ENCODE data around the gene SLF1.

The SLF1 gene

DNA sequence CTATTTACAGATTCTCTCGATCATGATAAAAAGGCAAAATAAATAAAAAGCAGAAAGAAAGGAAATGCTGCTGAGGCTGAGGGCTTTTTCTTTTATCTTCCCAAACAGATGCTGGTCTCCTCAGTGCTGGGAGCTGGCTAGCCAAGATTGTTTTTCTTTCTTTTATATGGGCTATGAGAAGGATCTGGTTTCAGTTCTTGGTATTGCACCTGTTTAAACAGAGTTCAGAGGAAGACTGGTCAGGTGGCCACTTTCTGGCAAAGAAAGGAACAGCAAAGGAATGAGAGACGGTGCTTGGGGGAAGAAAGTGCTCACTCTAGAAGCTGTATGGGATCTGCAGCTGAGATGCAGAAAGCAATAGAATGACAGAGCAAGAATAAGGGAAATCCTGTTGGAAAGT lies 88.9 kb downstream of the SLF1 start:
- H3K4me1 ChIP-seq (ENCODE audit: insufficient read depth, low read length, poor library complexity, severe bottlenecking) = no peaks in the 10 kb centered on the region

DNA sequence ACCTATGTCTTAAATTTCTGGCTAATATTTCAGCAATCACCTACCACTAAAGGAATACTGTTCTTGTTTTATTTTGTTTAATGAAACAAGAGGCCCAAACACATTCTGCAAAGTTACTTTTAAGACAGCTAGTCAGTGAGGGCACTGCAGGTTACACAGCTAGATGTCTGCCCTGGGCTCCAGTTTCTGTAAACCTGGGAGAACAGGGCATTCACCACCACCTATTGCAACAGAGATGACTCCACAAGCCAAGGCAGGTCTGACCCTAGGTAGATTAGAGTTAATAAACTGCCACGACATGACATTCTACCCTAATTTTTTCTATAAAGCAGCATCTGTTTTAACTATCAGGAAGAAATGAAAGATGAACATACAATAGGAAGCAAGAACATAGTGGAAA lies 90.8 kb downstream of the SLF1 start:
- H3K4me1 ChIP-seq (ENCODE audit: insufficient read depth, low read length, poor library complexity, severe bottlenecking) = no peaks in the 10 kb centered on the region
- H3K4me3 ChIP-seq (ENCODE audit: low read length, poor library complexity, severe bottlenecking) = no peak overlapping the region
- no peaks in the 10 kb centered on the region for H3K27me3 ChIP-seq (ENCODE audit: insufficient read depth, low read length, poor library complexity, severe bottlenecking)
- H3K9me2 ChIP-seq (replicated peaks; ENCODE audit: low read depth, low read length) = no peaks in the 10 kb centered on the region
- no peak overlapping the region for H3K9ac ChIP-seq (ENCODE audit: low read depth, low read length, poor library complexity, severe bottlenecking)
- no peaks in the 10 kb centered on the region for H3F3A ChIP-seq (ENCODE audit: low read depth)
- H2AFZ ChIP-seq (ENCODE audit: low read length) = no peak overlapping the region
- no peak overlapping the region for H3K4me2 ChIP-seq (ENCODE audit: low read depth, low read length, poor library complexity, severe bottlenecking)
- H4K20me1 ChIP-seq (ENCODE audit: insufficient read depth, low read length, poor library complexity, severe bottlenecking) = no peaks in the 10 kb centered on the region
- H3K36me3 ChIP-seq (ENCODE audit: insufficient read depth, low read length) = no peaks in the 10 kb centered on the region
- no peaks in the 10 kb centered on the region for H3K79me2 ChIP-seq (ENCODE audit: insufficient read depth, low read length)
- no peak for TF ChIP-seq EZH2phosphoT487 (IDR thresholded peaks at IDR 0.05; ENCODE audit: borderline replicate concordance)
- TF ChIP-seq, protein P1, sequence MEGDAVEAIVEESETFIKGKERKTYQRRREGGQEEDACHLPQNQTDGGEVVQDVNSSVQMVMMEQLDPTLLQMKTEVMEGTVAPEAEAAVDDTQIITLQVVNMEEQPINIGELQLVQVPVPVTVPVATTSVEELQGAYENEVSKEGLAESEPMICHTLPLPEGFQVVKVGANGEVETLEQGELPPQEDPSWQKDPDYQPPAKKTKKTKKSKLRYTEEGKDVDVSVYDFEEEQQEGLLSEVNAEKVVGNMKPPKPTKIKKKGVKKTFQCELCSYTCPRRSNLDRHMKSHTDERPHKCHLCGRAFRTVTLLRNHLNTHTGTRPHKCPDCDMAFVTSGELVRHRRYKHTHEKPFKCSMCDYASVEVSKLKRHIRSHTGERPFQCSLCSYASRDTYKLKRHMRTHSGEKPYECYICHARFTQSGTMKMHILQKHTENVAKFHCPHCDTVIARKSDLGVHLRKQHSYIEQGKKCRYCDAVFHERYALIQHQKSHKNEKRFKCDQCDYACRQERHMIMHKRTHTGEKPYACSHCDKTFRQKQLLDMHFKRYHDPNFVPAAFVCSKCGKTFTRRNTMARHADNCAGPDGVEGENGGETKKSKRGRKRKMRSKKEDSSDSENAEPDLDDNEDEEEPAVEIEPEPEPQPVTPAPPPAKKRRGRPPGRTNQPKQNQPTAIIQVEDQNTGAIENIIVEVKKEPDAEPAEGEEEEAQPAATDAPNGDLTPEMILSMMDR (conservative IDR thresholded peaks at IDR 0.05; ENCODE audit: low read length) = no peak
- H3K9me3 ChIP-seq (ENCODE audit: insufficient read depth, low read depth, low read length) = no peaks in the 10 kb centered on the region

More for the DNA sequence above, 88.9 kb downstream of the SLF1 start:
- no peaks in the 10 kb centered on the region for H3K36me3 ChIP-seq (ENCODE audit: insufficient read depth, low read length)
- no peak overlapping the region for H2AFZ ChIP-seq (ENCODE audit: low read length)
- no peaks in the 10 kb centered on the region for H3K9me2 ChIP-seq (replicated peaks; ENCODE audit: low read depth, low read length)
- no peaks in the 10 kb centered on the region for H4K20me1 ChIP-seq (ENCODE audit: insufficient read depth, low read length, poor library complexity, severe bottlenecking)
- no peaks in the 10 kb centered on the region for H3F3A ChIP-seq (ENCODE audit: low read depth)
- no peak overlapping the region for H3K4me2 ChIP-seq (ENCODE audit: low read depth, low read length, poor library complexity, severe bottlenecking)
- no peaks in the 10 kb centered on the region for H3K79me2 ChIP-seq (ENCODE audit: insufficient read depth, low read length)
- H3K9ac ChIP-seq (ENCODE audit: low read depth, low read length, poor library complexity, severe bottlenecking) = no peak overlapping the region
- no peaks in the 10 kb centered on the region for H3K27me3 ChIP-seq (ENCODE audit: insufficient read depth, low read length, poor library complexity, severe bottlenecking)
- no peak overlapping the region for H3K4me3 ChIP-seq (ENCODE audit: low read length, poor library complexity, severe bottlenecking)
- no peaks in the 10 kb centered on the region for H3K9me3 ChIP-seq (ENCODE audit: insufficient read depth, low read depth, low read length)
- no peak for TF ChIP-seq EZH2phosphoT487 (IDR thresholded peaks at IDR 0.05; ENCODE audit: borderline replicate concordance)
- TF ChIP-seq, protein P1 (conservative IDR thresholded peaks at IDR 0.05; ENCODE audit: low read length) = no peak

DNA sequence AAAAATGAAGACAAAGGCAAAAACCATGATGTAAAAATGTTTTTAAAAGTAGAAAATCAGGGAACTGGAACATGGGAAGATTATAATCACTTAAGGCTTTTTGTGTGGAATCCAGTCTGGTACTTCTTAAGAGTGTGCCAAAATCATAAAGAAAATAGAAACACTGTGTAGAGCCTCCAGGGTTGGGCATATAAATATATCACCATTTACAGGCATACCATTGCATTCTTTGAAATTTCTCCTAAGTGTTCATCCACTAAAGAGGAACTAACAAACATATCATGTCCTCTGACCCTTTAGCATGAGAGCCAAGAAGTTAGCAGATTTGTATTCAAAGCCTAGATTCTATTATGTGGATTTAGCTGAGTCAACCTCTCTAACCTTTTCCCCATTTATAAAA lies 93.3 kb downstream of the SLF1 start:
- Histone ChIP-seq H3K9me3 (ENCODE audit: insufficient read depth, low read depth, low read length) (no peaks in the 10 kb centered on the region), H4K20me1 (ENCODE audit: insufficient read depth, low read length, poor library complexity, severe bottlenecking) (no peaks in the 10 kb centered on the region), H2AFZ (ENCODE audit: low read length) (no peak overlapping the region), H3K9me2 (replicated peaks; ENCODE audit: low read depth, low read length) (no peaks in the 10 kb centered on the region), H3F3A (ENCODE audit: low read depth) (no peaks in the 10 kb centered on the region), H3K79me2 (ENCODE audit: insufficient read depth, low read length) (no peaks in the 10 kb centered on the region), H3K36me3 (ENCODE audit: insufficient read depth, low read length) (no peaks in the 10 kb centered on the region), H3K27me3 (ENCODE audit: insufficient read depth, low read length, poor library complexity, severe bottlenecking) (no peaks in the 10 kb centered on the region), H3K4me1 (ENCODE audit: insufficient read depth, low read length, poor library complexity, severe bottlenecking) (no peaks in the 10 kb centered on the region), H3K4me3 (ENCODE audit: low read length, poor library complexity, severe bottlenecking) (no peak overlapping the region), H3K4me2 (ENCODE audit: low read depth, low read length, poor library complexity, severe bottlenecking) (no peak overlapping the region), H3K9ac (ENCODE audit: low read depth, low read length, poor library complexity, severe bottlenecking) (no peak overlapping the region)
- no peak for TF ChIP-seq EZH2phosphoT487 (IDR thresholded peaks at IDR 0.05; ENCODE audit: borderline replicate concordance)
- TF ChIP-seq, protein P1 (conservative IDR thresholded peaks at IDR 0.05; ENCODE audit: low read length) = no peak
